ENCODE data around the gene APOBEC3A.
"Not testable (repeated sequence)": the region's sequence is repeated elsewhere in the genome, so short reads cannot be mapped to it uniquely, and the experiment has no call there.

APOBEC3A gene

GRCh38 chr22:38953091-38953490 lies 4.3 kb upstream of the APOBEC3A start:
- H3K4me3 ChIP-seq (ENCODE audit: low read depth in 1 of 2, low read length in 2 of 2) = no peak overlapping the region
- no peaks in the 10 kb centered on the region for H3K27me3 ChIP-seq (ENCODE audit: control insufficient read depth in 1 of 2, insufficient read depth in 2 of 2, low read length in 2 of 2)
- H3K9ac ChIP-seq (ENCODE audit: low read length) = no peak overlapping the region
- H3K9me3 ChIP-seq (ENCODE audit: low read length) = no peaks in the 10 kb centered on the region
- no peaks in the 10 kb centered on the region for H3K36me3 ChIP-seq (ENCODE audit: insufficient read depth, low read length)
- no peak overlapping the region for H3K27ac ChIP-seq (ENCODE audit: low read depth, low read length)
- no peaks in the 10 kb centered on the region for H3K4me1 ChIP-seq (ENCODE audit: insufficient read depth, low read length)

GRCh38 chr22:38953577-38954413 lies 3.6 kb upstream of the APOBEC3A start:
- no peak overlapping the region for H3K4me3 ChIP-seq (ENCODE audit: low read depth in 1 of 2, low read length in 2 of 2)
- no peaks in the 10 kb centered on the region for H3K36me3 ChIP-seq (ENCODE audit: insufficient read depth, low read length)
- no peak overlapping the region for H3K27ac ChIP-seq (ENCODE audit: low read depth, low read length)
- no peaks in the 10 kb centered on the region for H3K27me3 ChIP-seq (ENCODE audit: control insufficient read depth in 1 of 2, insufficient read depth in 2 of 2, low read length in 2 of 2)
- no peaks in the 10 kb centered on the region for H3K4me1 ChIP-seq (ENCODE audit: insufficient read depth, low read length)
- H3K9ac ChIP-seq (ENCODE audit: low read length) = no peak overlapping the region
- H3K9me3 ChIP-seq (ENCODE audit: low read length) = no peaks in the 10 kb centered on the region

DNA sequence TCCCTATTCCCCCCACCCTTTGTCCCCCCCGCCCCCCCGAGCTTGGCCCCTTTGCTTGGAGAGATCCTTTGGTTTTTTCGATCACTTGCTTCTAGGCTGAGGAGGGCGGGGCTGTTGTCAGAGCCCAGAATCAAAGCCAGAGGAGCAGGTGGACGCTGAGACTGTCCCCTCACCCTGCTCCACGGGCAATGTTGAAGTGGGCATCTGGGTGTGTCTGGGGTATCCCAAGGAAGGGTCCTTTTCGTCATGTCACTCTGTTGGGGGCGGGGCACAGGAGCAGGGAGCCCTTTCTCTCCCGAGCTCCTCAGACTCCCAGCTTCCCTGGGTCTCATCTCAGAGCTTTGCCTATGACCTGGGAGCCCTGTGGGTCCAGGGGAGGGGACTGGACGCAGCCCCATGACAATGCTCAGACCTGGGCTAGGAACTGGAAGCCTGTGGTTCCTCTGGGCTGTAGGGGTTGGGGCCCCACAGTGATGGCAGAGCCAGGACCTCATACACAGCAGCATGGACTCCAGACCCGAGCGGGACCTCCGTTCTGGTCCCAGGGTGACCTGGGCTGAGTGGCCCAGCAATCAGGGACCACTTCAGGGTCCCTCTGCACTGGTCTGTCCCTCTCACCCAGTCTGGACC lies 2.9 kb upstream of the APOBEC3A start:
- H3K27me3 ChIP-seq (ENCODE audit: control insufficient read depth in 1 of 2, insufficient read depth in 2 of 2, low read length in 2 of 2) = no peaks in the 10 kb centered on the region
- no peaks in the 10 kb centered on the region for H3K36me3 ChIP-seq (ENCODE audit: insufficient read depth, low read length)
- no peaks in the 10 kb centered on the region for H3K9me3 ChIP-seq (ENCODE audit: low read length)
- H3K27ac ChIP-seq (ENCODE audit: low read depth, low read length) = no peak overlapping the region
- H3K4me3 ChIP-seq (ENCODE audit: low read depth in 1 of 2, low read length in 2 of 2) = no peak overlapping the region
- H3K9ac ChIP-seq (ENCODE audit: low read length) = no peak overlapping the region
- H3K4me1 ChIP-seq (ENCODE audit: insufficient read depth, low read length) = no peaks in the 10 kb centered on the region

DNA sequence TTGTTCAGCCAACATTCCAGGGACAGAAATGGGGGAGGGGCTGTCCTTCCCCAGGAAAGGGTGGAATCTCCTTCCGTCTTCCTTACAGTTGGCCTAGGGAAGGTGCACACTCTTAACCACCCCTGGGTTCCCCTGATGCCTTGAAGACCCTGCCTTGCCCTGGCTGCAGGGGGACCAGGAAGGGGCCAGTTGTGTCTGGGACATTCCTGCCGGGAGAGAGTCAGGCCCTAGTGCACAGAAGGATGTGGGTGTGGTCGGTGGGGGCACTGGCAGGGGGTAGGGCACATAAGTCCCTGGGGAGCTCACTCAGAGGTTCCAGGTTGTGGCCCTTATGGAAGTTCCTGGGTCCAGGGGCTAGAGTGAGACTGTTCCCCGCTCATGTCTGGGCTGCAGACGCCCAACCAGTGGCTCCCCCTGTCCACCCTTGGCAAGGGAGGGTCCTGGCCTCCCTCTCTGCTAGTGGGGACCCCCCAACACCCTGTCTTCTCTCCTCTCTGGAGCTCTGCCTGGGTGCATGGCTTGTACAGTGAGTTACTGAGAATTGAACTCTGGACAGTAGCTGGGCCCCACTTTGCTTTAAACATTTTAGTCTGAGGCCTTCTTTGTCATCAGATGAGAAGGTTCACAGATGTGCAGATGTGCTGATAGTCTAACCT lies 2.0 kb upstream of the APOBEC3A start:
- Histone ChIP-seq H3K4me3 (ENCODE audit: low read depth in 1 of 2, low read length in 2 of 2) (no peak overlapping the region), H3K9me3 (ENCODE audit: low read length) (no peaks in the 10 kb centered on the region), H3K9ac (ENCODE audit: low read length) (no peak overlapping the region), H3K36me3 (ENCODE audit: insufficient read depth, low read length) (no peaks in the 10 kb centered on the region), H3K27ac (ENCODE audit: low read depth, low read length) (no peak overlapping the region), H3K4me1 (ENCODE audit: insufficient read depth, low read length) (no peaks in the 10 kb centered on the region), H3K27me3 (ENCODE audit: control insufficient read depth in 1 of 2, insufficient read depth in 2 of 2, low read length in 2 of 2) (no peaks in the 10 kb centered on the region)

DNA sequence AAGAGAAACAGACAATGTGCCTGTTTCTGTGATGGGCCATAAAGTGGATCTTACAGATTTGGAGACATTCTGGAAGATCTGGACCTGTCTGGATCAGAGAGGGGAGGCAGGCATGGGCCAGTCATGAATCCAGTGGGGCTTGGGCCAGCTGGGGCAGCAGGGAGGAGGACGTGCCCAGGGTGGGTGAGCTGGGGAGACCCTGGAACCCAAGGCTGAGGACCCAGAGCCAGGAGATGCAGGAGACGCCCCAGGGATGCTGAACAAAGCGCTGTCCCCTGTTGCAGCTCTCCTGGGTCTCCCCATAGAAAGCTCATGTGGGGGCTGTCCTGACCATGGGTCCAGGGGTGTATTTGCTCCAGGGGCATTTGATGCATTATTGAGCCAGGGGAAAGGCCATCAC lies 1.5 kb upstream of the APOBEC3A start:
- Histone ChIP-seq H3K4me3 (ENCODE audit: low read depth in 1 of 2, low read length in 2 of 2) (no peak overlapping the region), H3K27ac (ENCODE audit: low read depth, low read length) (no peak overlapping the region), H3K36me3 (ENCODE audit: insufficient read depth, low read length) (no peaks in the 10 kb centered on the region), H3K9ac (ENCODE audit: low read length) (no peak overlapping the region), H3K4me1 (ENCODE audit: insufficient read depth, low read length) (no peaks in the 10 kb centered on the region), H3K27me3 (ENCODE audit: control insufficient read depth in 1 of 2, insufficient read depth in 2 of 2, low read length in 2 of 2) (no peaks in the 10 kb centered on the region), H3K9me3 (ENCODE audit: low read length) (no peaks in the 10 kb centered on the region)

DNA sequence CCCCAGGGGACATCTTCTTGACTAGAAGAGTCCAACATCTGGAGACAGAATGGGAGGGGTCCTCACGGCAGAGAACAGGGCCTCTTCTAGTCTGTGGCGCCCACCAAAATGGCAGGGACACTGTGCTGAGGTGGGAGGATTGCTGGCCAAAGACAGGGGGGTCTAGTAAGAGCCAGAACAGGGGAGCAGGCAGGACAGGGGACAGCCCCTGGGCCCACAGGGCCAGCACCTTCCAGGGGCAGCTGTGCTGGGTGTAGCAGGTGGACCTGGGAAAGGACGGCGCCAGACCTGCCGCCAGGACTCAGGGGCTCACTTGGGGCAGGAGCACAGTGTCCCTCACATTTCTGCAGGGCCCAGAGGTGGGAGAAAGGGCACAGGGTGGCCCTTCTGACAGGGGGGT lies 858 bp upstream of the APOBEC3A start:
- no peaks in the 10 kb centered on the region for H3K36me3 ChIP-seq (ENCODE audit: insufficient read depth, low read length)
- H3K9ac ChIP-seq (ENCODE audit: low read length) = no peak overlapping the region
- no peak overlapping the region for H3K4me3 ChIP-seq (ENCODE audit: low read depth in 1 of 2, low read length in 2 of 2)
- H3K27ac ChIP-seq (ENCODE audit: low read depth, low read length) = no peak overlapping the region
- H3K9me3 ChIP-seq (ENCODE audit: low read length) = no peaks in the 10 kb centered on the region
- H3K4me1 ChIP-seq (ENCODE audit: insufficient read depth, low read length) = no peaks in the 10 kb centered on the region
- H3K27me3 ChIP-seq (ENCODE audit: control insufficient read depth in 1 of 2, insufficient read depth in 2 of 2, low read length in 2 of 2) = no peaks in the 10 kb centered on the region

- no peaks in the 10 kb centered on the region for H3K36me3 ChIP-seq (ENCODE audit: insufficient read depth, low read length)
- no peak overlapping the region for H3K27ac ChIP-seq (ENCODE audit: low read depth, low read length)
- no peak overlapping the region for H3K4me3 ChIP-seq (ENCODE audit: low read depth in 1 of 2, low read length in 2 of 2)
- no peaks in the 10 kb centered on the region for H3K9me3 ChIP-seq (ENCODE audit: low read length)
- H3K9ac ChIP-seq (ENCODE audit: low read length) = no peak overlapping the region
- H3K27me3 ChIP-seq (ENCODE audit: control insufficient read depth in 1 of 2, insufficient read depth in 2 of 2, low read length in 2 of 2) = no peaks in the 10 kb centered on the region
- no peaks in the 10 kb centered on the region for H3K4me1 ChIP-seq (ENCODE audit: insufficient read depth, low read length)
Measured at GRCh38 chr22:38957808-38958650, 620 bp downstream of the APOBEC3A start.

- H3K4me1 ChIP-seq (ENCODE audit: insufficient read depth, low read length); H3K9me3 ChIP-seq (ENCODE audit: low read length); H3K27ac ChIP-seq (ENCODE audit: low read depth, low read length); H3K9ac ChIP-seq (ENCODE audit: low read length); H3K4me3 ChIP-seq (ENCODE audit: low read depth in 1 of 2, low read length in 2 of 2); H3K36me3 ChIP-seq (ENCODE audit: insufficient read depth, low read length); H3K27me3 ChIP-seq (ENCODE audit: control insufficient read depth in 1 of 2, insufficient read depth in 2 of 2, low read length in 2 of 2): not testable (repeated sequence)
Measured at GRCh38 chr22:38958651-38958943, 1.2 kb downstream of the APOBEC3A start.

DNA sequence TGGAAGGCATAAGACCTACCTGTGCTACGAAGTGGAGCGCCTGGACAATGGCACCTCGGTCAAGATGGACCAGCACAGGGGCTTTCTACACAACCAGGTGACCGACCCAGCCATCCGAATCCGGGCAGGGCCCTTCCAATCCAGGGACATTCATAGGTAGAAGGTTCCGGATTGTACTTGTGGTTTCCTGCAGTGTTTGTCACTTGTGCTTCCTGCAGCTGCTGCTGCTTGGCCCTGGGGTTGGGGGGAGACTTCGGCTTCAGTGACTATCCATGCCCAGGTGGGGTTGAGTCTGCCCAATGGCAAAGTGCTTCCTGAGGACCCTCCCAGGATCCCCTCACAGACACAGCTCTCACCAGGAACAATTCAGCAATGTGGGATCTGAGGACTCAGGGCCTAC lies 2.2 kb downstream of the APOBEC3A start:
- no peaks in the 10 kb centered on the region for H3K9me3 ChIP-seq (ENCODE audit: low read length)
- H3K27me3 ChIP-seq (ENCODE audit: control insufficient read depth in 1 of 2, insufficient read depth in 2 of 2, low read length in 2 of 2) = no peaks in the 10 kb centered on the region
- no peak overlapping the region for H3K27ac ChIP-seq (ENCODE audit: low read depth, low read length)
- H3K9ac ChIP-seq (ENCODE audit: low read length) = no peak overlapping the region
- no peaks in the 10 kb centered on the region for H3K4me1 ChIP-seq (ENCODE audit: insufficient read depth, low read length)
- no peaks in the 10 kb centered on the region for H3K36me3 ChIP-seq (ENCODE audit: insufficient read depth, low read length)
- H3K4me3 ChIP-seq (ENCODE audit: low read depth in 1 of 2, low read length in 2 of 2) = no peak overlapping the region

DNA sequence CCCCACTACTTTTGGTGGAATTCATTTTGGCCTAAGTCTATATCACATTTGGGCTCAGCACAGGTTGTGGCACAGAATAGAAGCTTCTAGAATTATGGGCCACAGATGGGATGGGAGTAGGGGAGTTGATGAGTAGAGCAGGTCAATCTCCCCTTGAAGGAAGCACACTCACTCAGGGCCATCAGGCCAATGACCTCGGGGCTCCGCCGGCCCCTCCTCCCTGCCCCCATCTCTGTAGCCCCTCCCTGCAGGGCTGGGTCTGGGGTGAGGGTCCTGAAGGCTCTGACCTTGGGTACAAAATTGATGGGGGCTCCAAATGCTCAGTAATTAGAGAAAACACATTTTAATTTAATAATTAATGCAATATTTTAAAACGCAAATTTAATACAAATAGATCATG lies 3.3 kb downstream of the APOBEC3A start:
- H3K27ac ChIP-seq (ENCODE audit: low read depth, low read length); H3K4me1 ChIP-seq (ENCODE audit: insufficient read depth, low read length); H3K36me3 ChIP-seq (ENCODE audit: insufficient read depth, low read length); H3K9ac ChIP-seq (ENCODE audit: low read length); H3K4me3 ChIP-seq (ENCODE audit: low read depth in 1 of 2, low read length in 2 of 2); H3K27me3 ChIP-seq (ENCODE audit: control insufficient read depth in 1 of 2, insufficient read depth in 2 of 2, low read length in 2 of 2); H3K9me3 ChIP-seq (ENCODE audit: low read length): not testable (repeated sequence)

DNA sequence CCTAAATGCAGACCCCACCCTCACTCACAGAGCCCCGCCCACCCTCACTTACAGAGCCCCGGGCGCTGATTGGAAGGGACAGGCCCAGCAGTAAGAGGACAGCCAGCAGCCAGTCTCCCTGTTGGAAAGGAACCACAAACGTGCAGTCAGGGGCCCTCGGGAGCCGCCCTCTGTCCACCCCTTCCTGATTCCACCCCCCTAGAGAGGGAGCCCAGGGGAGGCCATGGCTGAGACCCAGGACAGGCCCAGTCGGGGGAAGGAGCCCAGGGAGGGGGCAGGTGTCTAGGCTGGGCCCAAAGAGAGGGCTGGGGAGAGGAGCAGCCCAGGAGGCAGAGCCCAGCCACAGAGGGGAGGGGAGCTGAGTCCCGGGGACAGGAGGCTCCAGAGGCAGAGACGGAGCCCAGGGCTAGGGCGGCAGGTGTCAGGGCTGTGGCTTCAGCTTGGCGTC lies 5.9 kb downstream of the APOBEC3A start:
- H3K27me3 ChIP-seq (ENCODE audit: control insufficient read depth in 1 of 2, insufficient read depth in 2 of 2, low read length in 2 of 2); H3K27ac ChIP-seq (ENCODE audit: low read depth, low read length); H3K9me3 ChIP-seq (ENCODE audit: low read length); H3K4me3 ChIP-seq (ENCODE audit: low read depth in 1 of 2, low read length in 2 of 2); H3K36me3 ChIP-seq (ENCODE audit: insufficient read depth, low read length); H3K9ac ChIP-seq (ENCODE audit: low read length); H3K4me1 ChIP-seq (ENCODE audit: insufficient read depth, low read length): not testable (repeated sequence)
